HG02798 (cell line): ENCODE measurements around the gene LAP3.

ENCODE experiments used
- ATAC-seq: cut with Tn5 transposase; IDR thresholded peaks from one replicate; pipeline ENCODE4 v1.9.1; 2021; ENCODE audit warnings: mild to moderate bottlenecking; ENCODE audit not compliant: unreplicated experiment, poor library complexity

LAP3 gene

GRCh38 chr4:17614416-17615299 is 37.7 kb downstream of the LAP3 start, which contains the start of gene MED28:
TSS of gene MED28 (plus strand) at chr4:17614641. CDS start at chr4:17614655, 14 bp downstream.
- ATAC-seq = peak; percentile 97

GRCh38 chr4:17616283-17616682 is 39.3 kb downstream of the LAP3 start:
- ATAC-seq = no peak

DNA sequence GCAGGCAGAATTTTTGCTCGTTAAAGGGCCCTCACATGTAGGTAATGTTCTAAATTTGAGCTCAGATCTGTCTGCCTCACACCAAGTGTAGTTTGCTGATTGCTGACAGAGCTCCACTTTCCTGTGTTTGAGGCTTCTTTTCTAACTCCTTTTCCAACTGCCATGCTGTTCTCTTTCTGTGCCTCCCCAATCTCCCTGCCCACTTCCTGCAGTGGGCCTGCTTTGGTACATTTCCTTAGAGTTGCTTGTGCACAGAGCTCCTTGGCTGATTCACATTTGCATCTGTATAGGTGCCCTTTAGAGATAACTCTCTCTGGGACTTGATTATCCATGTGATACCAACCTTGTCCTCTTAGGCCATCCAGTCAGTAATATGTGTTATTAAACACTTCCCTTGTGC is 41.9 kb downstream of the LAP3 start:
- ATAC-seq = no peak

DNA sequence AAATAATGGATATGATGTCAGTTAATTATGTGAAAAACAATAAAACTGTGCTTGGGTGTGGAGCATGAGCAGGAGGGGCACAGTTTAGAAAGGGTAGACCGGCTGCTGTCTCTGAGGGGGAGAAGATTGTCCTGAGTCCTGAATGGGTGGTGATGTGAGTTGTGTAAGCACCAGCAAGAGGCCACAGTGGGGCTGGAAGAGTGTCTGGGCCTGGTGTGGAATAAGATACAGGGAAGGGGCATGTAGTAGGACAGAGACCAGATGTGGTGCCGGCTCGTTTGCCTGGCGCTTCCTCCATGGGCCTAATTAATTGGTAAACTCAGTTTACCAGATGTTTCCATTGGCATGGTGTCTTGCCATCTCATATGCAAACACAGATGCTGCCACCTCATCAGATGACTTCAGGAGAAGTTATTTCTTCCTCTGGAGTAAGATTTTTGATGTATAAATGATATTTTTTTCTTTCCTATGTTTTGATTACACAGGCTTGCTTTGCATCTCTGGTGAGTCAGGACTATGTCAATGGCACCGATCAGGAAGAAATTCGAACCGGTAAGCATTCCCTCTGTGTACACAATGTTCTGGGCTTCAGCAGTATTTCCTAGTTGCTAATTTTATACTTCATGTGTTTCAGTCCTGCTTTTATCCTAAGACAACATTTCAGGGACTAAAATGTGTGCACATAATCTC is 42.6 kb downstream of the LAP3 start:
- no peak for ATAC-seq

GRCh38 chr4:17623451-17624001 is 46.5 kb downstream of the LAP3 start:
- no peak for ATAC-seq

DNA sequence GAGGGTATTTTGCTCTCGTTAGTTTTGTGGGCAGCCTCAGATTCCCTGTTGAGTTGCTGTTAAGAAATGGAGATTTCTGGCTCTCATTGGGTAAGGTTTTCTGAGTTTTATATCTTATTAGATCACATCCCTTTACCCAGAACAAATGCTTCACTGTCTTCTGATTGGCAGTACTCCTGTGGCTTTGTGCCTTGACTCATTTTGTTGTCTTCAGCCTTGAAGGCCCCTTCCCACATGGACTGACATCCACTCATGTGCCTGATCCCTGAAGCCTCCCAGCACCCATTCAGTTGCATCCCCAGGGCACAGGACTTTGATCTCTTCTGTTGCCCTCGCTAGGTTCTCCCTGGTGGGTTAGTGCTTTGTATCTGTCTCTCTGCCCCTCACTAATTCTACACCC is 47.8 kb downstream of the LAP3 start:
- no peak for ATAC-seq

- ATAC-seq = no peak
Observed at GRCh38 chr4:17630228-17630627, 53.2 kb downstream of the LAP3 start.

DNA sequence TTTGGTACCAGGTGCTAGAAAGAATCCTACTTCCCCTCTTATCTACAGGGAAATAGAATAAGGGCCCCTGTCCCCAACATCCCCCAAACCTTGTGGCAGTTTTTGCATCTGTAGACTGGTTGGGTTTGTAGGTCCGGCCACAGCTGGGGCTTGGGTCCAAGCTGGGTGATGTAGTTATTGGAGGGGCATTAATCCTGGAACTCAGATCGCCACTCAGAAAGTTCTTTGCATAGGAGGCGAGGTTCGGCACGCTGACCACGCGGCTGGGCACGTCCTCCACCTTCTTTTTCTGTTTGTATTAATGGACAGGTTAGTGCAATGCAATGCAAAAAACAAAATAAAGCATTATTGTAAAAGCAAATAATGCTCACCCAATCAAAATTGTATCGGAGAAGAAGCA is 56.6 kb downstream of the LAP3 start:
- ATAC-seq = no peak

DNA sequence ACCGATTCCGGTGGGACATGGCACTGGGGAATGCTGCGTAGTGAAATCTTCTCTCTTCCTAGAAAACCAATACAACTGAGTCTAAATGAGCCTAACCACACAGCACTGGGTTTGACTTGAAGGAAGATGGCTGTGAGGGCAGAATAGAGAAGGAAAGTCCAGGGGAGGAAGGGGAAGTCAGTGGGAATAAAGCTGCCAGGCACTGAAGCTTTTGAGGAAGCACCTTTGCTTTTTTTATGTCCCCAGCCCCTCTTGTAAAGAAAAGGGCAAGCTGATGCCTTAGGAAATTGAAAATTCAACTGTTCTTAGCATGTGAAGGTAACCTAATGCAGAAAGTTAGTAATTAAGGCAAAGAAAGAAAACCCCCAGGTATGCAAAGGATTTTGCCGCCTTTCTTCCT is 58.1 kb downstream of the LAP3 start:
- ATAC-seq = no peak

GRCh38 chr4:17636341-17636695 is 59.3 kb downstream of the LAP3 start:
- ATAC-seq = peak; percentile 14

- ATAC-seq = peak; percentile 88
Observed at GRCh38 chr4:17636696-17637622, 60.0 kb downstream of the LAP3 start.

- ATAC-seq = no peak
Observed at GRCh38 chr4:17639136-17639535, 62.1 kb downstream of the LAP3 start.

- ATAC-seq = no peak
Observed at GRCh38 chr4:17642398-17642783, 65.4 kb downstream of the LAP3 start.

- no peak for ATAC-seq
Observed at GRCh38 chr4:17646693-17647092, 69.7 kb downstream of the LAP3 start.

DNA sequence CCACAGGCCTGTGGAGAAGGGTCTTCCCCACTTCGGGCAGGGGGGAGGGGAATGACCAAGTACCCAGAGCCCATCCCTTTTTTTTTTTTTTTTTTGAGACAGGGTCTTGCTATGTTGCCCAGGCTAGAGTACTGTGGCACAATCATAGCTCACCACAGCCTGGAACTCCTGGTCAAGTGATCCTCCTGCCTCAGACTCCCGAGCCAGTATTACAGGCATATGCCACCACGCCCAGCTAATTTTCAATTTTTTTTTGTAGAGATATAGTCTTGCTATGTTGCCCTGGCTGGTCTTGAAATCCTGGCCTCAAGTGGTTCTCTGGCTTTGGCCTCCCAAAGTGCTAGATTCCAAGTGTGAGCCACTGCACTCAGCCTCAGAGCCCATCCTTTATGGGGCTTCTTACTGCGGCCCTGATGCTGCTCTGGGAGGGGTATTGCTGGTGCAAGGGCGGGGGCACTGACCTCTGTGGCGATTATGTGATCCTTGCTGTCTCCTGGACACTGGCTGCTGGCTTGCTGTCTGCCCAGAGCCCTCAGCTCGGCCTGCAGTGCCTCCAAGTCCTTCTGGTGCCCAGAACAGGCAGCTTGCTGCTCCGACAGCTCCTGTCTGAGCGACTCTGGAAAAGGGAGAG is 70.3 kb downstream of the LAP3 start:
- no peak for ATAC-seq

DNA sequence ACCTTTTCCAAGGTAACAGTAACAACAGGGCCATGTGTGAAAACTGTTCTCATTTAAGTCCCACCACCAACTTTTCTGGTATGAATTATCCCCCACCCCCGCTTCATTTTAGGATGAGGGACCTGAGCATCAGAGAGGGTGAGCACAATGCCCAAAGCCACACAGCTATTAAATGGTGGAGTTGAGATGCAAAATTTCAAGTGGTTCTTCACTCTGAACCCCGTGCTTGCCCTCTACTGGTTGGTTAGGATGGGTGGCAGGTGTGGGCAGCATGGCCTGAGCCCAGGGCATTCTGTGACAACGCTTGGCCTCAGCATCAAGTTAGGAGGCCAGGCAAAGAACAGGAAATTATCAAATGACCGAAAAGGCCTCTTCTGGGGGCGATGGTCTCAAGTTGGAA is 70.9 kb downstream of the LAP3 start:
- ATAC-seq = no peak

DNA sequence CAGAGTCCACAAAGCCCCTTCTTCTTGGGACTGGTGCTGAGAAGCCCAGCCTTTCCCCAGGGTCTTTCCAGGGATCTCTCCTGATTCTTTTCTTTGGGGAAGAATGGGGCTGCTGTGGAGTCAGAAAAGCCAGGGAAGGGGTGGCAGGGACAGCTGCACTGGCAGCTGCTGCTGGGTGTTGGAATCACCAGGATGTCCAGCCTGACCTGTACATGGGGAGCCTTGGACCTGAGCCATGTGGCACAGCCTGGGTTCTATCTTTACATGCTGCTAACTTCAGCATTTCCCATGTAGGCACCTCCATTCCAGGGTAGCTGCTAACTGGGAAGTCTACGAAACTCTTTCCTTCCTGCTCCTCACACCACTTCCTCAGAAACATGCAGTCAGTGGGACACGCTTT is 73.4 kb downstream of the LAP3 start:
- no peak for ATAC-seq

DNA sequence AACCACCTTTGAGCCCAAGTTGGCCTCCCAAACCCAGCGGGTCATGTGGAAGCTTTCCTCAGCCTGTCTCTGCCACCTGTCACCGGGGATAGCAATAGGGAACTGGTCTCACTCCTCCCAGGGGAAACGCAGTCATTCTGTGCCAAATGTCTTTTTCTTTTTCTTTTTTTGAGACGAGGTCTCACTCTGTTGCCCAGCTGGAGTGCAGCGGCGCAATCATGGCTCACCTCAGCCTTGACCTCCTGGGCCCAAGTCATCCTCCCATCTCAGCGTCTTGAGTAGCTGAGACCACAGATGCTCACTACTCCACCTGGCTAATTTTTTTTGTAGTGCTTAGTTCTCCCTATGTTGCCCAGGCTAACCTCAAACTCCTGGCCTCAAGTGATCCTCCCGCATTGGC is 77.7 kb downstream of the LAP3 start:
- no peak for ATAC-seq

DNA sequence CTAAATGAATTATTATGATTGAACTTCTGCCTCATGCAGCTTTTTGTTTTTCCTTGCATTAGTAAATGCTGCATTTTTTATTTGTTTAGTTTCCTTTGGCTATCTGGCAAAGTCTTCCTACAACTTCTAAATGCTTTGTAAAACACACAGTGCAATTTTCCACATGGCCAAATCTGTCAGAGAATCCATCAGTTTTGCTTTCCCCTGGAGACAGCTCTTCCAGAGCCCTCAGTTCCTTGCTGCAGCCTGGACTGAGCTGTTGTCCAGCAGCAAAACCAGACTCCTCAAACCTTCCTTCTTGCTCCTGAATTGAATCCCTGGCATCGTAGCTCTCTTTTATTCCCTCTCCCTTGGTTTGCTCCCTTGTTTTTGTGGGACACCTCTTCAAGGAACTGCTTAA is 80.1 kb downstream of the LAP3 start:
- no peak for ATAC-seq
